GM21423 (cell line): ENCODE results near the gene LHFPL5.

Experiments
- ATAC-seq: cut with Tn5 transposase; IDR thresholded peaks from one replicate; pipeline ENCODE4 v1.9.1; 2021; ENCODE audit warnings: mild to moderate bottlenecking, moderate library complexity; ENCODE audit not compliant: unreplicated experiment

The LHFPL5 gene

DNA sequence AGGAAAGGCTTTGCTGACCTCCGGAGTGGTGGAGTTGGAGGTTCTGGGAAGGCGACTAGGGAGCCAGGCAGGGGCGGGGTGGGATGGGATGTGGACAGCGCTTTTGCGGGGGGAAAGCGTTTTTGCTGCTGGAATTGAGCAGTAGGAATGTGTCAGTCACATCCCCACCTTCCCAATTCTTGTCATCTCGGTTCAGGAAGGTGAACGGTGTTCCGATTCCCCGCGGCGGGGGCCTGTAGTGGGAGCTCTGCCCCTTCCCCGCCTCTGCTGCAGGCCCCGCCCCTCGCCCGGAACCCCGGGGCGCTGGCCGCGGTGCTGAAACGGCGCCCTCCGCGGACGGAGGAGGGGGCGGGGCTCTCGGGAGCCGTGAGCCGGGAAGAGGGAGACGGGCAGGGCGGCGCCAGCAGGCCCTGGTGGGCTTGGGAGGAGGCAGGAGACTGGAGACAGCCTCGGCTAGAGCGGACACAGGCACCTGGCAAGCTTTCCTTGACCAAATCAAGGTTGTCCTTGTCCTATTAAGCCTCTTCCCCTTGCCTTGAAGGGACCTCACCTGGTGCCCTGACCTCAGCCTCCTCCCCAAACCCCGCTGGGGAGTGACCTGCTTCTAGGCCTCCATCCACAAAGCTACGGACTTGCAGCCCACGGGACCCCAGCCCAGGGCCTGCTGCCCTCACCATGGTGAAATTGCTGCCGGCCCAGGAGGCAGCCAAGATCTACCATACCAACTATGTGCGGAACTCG lies at the start of gene LHFPL5:
Gene LHFPL5 (plus strand): TSS at position 357 of the 741 bp plus-strand sequence. CDS start 319 bp downstream, at position 676.
- no peak for ATAC-seq

GRCh38 chr6:35757456-35758123 lies 47.6 kb upstream of the LHFPL5 start:
- ATAC-seq = no peak

GRCh38 chr6:35759426-35759825 lies 45.7 kb upstream of the LHFPL5 start:
- ATAC-seq = no peak

- ATAC-seq = no peak
Observed at GRCh38 chr6:35765739-35766138, 39.4 kb upstream of the LHFPL5 start.

GRCh38 chr6:35769211-35769610 lies 35.9 kb upstream of the LHFPL5 start:
- no peak for ATAC-seq

DNA sequence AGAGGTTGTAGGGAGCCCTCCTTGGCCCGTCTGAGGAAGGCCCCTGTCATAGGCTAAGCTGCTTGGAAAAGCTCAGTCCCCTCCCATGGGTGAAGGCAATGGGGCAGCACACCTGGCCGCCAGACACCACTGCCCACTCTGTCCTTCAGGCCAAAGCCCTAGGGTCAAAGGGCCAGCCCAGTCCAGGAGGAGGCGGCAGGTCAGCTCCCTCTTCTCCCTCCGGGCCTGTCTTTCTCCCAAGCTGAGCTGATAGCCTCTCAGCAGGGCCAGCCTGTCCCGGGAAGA lies 33.9 kb upstream of the LHFPL5 start:
- no peak for ATAC-seq

DNA sequence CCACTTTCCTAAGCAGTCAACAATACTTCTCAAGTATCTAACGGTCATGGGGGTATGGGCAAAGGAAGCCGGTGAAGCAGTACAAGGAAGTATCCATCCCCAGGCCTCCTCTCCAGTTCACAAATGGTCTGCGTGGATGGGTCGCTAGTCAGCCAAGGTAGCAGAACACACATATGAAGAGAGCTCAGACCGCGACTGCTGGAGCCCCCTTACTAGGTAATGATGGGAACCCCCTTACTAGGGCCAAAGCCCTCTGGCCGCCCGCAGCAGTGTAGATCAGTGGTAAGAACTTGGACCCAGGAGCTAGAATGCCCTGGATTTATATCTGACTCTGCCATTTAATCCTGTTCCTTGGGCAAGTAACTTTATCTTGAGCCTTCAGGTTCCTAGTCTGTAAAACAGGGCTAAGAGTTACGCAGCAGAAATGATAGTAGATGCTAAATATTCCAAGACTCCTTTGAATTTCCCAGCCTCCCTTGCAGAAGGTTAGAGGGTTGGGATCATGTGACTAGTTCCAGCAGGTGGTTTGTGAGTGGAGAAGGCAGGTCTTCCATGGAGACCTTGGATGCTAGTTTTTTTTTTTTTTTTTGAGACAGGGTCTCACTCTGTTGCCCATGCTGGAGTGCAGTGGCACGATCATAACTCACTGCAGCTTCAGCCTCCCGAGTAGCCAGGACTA lies 30.9 kb upstream of the LHFPL5 start:
- ATAC-seq = no peak

DNA sequence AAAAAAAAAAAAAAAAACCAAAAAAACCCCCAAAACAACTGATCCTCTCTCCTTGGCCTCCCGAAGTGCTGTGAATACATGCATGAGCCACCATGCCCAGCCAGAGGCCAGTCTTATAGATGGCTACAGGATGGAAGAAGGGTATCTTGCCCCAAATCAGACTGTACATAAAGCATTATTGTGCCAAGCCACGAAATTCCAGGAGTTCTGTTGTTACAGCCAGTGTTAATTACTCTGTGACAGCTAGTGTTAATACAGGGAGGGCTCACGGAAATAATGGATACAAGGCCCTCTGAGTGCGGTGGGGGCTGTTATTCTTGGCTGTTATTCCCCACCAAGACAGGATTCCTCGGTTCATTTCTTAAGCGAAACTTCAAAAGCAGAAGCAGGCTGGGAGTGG lies 30.1 kb upstream of the LHFPL5 start:
- ATAC-seq = no peak

GRCh38 chr6:35776364-35777215 lies 28.6 kb upstream of the LHFPL5 start, which contains the start of gene CLPSL2:
TSS of gene CLPSL2 (plus strand) at chr6:35776598. CDS start at chr6:35776619, 21 bp downstream.
- ATAC-seq = no peak

DNA sequence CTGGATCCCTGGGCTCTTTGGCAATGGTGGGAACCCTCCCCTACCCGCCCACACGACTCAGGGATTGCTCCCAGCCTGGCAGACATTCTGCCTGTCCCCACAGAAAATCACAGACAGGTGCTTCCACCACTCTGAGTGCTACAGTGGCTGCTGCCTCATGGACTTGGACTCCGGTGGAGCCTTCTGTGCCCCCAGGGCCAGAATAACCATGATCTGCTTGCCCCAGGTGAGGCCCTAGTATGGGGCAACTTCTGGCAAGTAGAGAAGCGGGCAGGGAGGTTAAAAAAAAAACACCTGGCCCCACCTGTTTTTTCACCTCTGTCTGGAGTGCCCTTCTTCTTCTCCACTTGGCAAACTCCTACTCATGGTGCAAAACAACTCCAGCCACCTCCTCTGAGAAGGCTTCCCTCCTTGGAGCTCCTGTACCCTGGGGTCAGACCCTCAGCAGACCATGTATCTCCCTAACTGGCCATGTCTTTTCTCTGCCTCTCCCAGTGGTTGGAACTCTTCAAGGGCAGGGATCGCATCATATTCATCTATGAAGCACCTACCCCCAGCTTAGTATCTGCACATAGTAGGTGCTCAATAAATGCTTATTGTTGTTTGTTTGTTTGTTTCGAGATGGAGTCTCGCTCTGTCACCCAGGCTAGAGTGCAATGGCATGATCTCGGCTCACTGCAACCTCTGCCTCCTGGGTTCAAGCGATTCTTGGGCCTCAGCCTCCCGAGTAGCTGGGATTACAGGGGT lies 27.6 kb upstream of the LHFPL5 start:
- no peak for ATAC-seq

GRCh38 chr6:35778437-35778836 lies 26.7 kb upstream of the LHFPL5 start:
- ATAC-seq = no peak

DNA sequence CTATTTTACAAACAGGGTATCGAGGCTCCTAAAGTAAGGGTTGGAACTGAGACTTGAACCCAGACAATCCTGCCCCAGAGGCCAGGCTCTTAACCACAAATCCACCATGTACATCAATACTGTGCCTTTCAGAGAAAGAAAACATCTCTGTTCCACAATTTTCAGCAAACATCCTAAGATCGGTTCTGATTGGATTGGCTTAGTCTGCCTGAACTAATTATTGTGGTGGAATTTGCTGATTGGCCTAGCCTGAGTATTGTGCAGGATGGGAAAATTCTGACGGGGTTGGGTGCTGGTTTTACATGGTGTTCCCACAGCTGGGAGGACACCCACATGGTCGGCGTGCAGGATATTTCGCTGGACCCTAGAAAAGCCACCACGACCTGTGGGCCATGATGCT lies 24.4 kb upstream of the LHFPL5 start, which contains the start of gene CLPSL1:
Gene CLPSL1 (plus strand): TSS at position 301 of the 400 bp plus-strand sequence. CDS start 92 bp downstream, at position 393.
- no peak for ATAC-seq

GRCh38 chr6:35781290-35781689 lies 23.9 kb upstream of the LHFPL5 start:
- ATAC-seq = no peak

DNA sequence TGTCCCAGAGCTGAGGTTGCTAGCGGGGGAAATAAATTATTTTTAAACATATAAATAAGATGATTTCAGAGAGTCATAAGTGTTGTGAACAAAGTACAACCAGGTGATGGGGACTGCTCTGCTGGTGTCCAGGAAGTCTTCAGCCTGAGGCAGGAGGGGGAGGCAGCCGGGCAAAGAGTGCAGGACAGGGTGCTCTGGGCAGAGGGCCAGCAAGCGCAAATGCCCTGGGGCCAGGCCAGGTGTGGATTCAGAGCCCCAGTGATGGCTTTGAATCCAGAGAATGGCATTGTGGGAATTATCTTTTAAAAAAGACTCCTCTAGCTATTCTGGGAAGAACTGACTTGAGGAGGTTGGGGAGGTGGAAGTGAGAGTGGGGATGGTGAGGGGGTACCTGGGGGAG lies 22.7 kb upstream of the LHFPL5 start:
- no peak for ATAC-seq

- ATAC-seq = no peak
Observed at GRCh38 chr6:35784200-35784599, 21.0 kb upstream of the LHFPL5 start.

DNA sequence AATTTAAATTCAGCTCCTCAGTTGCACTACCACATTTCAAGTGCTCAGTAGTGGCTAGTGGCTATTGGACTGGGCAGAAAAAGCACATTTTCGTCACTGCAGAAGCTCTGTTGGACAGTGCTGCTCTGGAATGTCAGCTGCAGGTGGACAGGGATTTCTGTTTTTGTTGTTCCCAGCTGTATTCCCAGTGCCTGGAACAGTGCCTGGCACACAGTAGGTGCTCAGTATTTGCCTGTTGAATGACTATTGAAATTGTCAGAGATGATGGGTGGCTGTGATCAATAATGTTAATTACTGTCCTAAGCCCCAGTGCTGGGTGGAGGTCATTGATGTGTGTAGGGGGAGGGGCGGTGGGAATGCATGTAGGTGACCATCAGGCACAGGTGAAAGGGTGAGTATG lies 18.9 kb upstream of the LHFPL5 start:
- ATAC-seq = no peak

- ATAC-seq = no peak
Observed at GRCh38 chr6:35786810-35787209, 18.3 kb upstream of the LHFPL5 start.

DNA sequence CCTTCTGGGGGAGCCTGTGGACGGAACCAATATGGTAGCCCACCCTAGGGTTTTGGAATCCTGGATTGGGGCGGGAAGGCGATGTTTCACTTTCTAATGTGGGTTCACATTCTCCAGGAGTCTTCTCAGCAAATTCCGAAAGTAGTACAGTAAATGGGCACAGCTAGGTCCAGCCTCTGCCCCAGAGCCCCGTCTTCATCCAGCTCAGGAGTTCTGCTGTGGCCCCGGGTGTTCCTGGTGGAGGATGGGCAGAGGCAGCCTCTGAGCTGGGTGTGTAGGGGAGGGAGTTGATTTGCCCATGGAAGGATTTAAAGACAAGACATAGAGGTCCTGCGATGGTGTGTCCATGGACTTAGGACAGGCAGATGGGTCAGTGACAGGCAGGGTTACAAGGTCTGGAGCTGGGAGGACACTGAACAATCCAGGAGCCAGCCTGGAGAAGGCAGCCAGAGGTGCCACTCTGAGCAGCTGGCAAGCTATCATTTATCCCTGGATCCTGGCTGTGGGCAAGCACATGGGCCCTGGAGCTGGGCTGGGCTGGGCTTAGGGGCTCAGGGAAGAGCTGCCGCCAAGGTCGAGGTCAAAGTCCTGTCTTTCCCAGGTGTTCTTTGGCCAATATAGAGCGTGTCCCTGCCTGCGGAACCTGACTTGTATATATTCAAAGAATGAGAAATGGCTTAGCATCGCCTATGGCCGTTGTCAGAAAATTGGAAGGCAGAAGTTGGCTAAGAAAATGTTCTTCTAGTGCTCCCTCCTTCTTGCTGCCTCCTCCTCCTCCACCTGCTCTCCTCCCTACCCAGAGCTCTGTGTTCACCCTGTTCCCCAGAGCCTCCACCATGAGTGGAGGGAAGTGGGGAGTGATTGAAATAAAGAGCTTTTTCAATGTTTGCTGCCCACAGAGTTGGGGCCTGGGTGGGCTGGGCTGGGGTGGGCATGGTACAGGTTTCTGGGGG lies 17.6 kb upstream of the LHFPL5 start:
- ATAC-seq = no peak

DNA sequence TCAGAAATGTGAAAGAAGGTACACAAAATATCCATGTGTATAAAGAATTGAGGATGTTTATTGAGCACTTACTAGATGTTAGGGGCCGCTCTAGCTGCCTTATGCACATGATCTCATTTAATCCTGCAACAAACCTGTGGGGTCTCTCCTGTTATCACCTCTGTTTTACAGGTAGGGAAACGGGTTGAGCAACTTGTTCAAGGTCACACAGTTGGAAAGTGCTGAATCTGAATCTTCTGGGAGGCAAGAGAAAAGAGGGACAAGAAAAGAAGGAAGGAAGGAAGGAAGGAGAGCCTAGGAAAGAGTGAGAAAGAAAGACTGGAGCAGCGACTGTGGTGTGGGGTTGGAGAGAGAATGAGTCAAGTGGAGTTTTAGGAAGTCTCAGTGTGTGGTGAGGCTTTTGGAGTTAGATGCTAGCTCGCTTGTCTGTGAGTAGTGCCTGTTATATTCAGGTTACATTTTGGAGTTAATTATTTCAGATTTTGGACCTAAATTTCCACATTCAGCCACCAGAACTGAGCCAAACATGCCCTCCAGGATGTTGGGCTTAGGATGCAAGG lies 16.6 kb upstream of the LHFPL5 start:
- no peak for ATAC-seq
